Activated B cell treated with CpG ODN at 0.5 μM for 24 hours (primary cell): ENCODE data around the gene PPP1R15A. TPM values are rescaled to one million over a fixed set of nuclear protein-coding genes. Genes with fewer than 3 reads are reported as not detected.

Experiments
- ATAC-seq: fragments of 200-7000 bp; cut with Tn5 transposase; one replicate; pipeline ENCODE4 v1.10.0; 2021; ENCODE audit warnings: low read depth, mild to moderate bottlenecking, moderate library complexity
- CTCF ChIA-PET: fragments of 350-600 bp; sonication (Branson Sonifier 250); formaldehyde crosslinking; loops from one replicate; lab custom pipeline; 2021; ENCODE audit warnings: antibody characterized with exemption; lab: Charles Lee
- POLR2A ChIA-PET: fragments of 350-600 bp; sonication (Branson Sonifier 250); formaldehyde crosslinking; loops from one replicate; lab custom pipeline; 2021; ENCODE audit warnings: antibody characterized with exemption; lab: Charles Lee
- DNase-seq: peaks from one replicate; pipeline ENCODE4 v3.0.0; 2022
- H3K27ac Mint-ChIP-seq: one replicate; pipeline ENCODE4 v1.8.0; 2020; ENCODE audit warnings: mixed read lengths
- H3K27me3 Mint-ChIP-seq: one replicate; pipeline ENCODE4 v1.8.0; 2021; ENCODE audit warnings: mixed read lengths
- H3K36me3 Mint-ChIP-seq: one replicate; pipeline ENCODE4 v1.8.0; 2021; ENCODE audit warnings: low read depth, mixed read lengths
- H3K4me1 Mint-ChIP-seq: one replicate; pipeline ENCODE4 v1.8.0; 2021; ENCODE audit warnings: mixed read lengths
- H3K4me3 Mint-ChIP-seq: one replicate; pipeline ENCODE4 v1.8.0; 2020; ENCODE audit warnings: mild to moderate bottlenecking, mixed read lengths
- H3K9me3 Mint-ChIP-seq: one replicate; pipeline ENCODE4 v1.8.0; 2020; ENCODE audit warnings: mixed read lengths
- intact Hi-C: fragments of 100-400 bp; cut with micrococcal nuclease; formaldehyde crosslinking; loops from one replicate; pipeline ENCODE4 v1.15.1; 2024
- total RNA-seq: library from RNA; stranded (reverse); gene quantifications from 2 replicates; pipeline ENCODE4 v1.2.3, GENCODE V29; 2022
- TF ChIP-seq, protein P1 (sequence below): fragments of 200-600 bp; IDR thresholded peaks from one replicate; pipeline ENCODE4 v1.8.0; 2022; ENCODE audit warnings: antibody characterized with exemption, mild to moderate bottlenecking

PPP1R15A gene
- 115 and 123 TPM in 2 replicates for total RNA-seq

- Mint-ChIP-seq H3K36me3 (peaks cover 47% of the 10 kb centered on the region), H3K4me1 (peaks cover 42% of the 10 kb centered on the region), H3K4me3 (peak within 1 kb of the TSS; percentile 100), H3K27me3 (no peaks in the 10 kb centered on the region), H3K27ac (peak within 1 kb of the TSS; percentile 100), H3K9me3 (no peaks in the 10 kb centered on the region)
- intact Hi-C loops = loop anchor here (1.0 to 10.0 kb wide), 5 partner anchors 14 to 894 kb away; partner anchors contain the start of genes ALDH16A1, AP2A1, PIH1D1 and RPS11
- TF ChIP-seq, protein P1, sequence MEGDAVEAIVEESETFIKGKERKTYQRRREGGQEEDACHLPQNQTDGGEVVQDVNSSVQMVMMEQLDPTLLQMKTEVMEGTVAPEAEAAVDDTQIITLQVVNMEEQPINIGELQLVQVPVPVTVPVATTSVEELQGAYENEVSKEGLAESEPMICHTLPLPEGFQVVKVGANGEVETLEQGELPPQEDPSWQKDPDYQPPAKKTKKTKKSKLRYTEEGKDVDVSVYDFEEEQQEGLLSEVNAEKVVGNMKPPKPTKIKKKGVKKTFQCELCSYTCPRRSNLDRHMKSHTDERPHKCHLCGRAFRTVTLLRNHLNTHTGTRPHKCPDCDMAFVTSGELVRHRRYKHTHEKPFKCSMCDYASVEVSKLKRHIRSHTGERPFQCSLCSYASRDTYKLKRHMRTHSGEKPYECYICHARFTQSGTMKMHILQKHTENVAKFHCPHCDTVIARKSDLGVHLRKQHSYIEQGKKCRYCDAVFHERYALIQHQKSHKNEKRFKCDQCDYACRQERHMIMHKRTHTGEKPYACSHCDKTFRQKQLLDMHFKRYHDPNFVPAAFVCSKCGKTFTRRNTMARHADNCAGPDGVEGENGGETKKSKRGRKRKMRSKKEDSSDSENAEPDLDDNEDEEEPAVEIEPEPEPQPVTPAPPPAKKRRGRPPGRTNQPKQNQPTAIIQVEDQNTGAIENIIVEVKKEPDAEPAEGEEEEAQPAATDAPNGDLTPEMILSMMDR = no peak
- ChIA-PET CTCF (interaction anchor here (1.1 kb wide), 2 partner anchors 30 to 77 kb away, joined by 4 read pairs; no protein-coding TSS in a partner anchor), POLR2A (interaction anchor here (0.6 to 7.8 kb wide), 24 partner anchors 9 to 227 kb away, joined by 3 to 179 read pairs (median 6); partner anchors contain the start of genes BAX, BCAT2, FTL and GYS1)
- DNase-seq (peak; percentile 99), ATAC-seq (peak; percentile 35)
Measured at GRCh38 chr19:48872182-48872883, at the start of gene PPP1R15A. Gene PPP1R15A (plus strand): TSS chr19:48872421. CDS start chr19:48873234, 813 bp downstream.

DNA sequence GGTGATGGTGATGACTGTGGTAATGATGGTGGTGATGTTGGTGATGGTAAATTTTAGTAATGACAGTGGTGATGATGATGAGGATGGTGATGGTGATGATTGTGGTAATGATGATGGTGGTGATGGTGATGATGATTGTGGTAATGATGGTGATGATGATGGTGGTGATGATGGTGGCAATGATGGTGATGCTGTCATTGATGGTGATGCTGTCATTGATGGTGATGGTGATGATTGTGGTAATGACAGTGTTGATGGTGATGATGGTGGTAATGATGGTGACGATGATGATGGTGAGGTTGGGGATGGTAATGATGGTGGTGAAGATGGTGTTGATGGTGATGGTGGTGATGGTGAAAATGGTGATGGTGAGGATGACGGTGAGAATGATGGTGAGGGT, 49.7 kb upstream of the PPP1R15A start:
- intact Hi-C loops = no loop called here

DNA sequence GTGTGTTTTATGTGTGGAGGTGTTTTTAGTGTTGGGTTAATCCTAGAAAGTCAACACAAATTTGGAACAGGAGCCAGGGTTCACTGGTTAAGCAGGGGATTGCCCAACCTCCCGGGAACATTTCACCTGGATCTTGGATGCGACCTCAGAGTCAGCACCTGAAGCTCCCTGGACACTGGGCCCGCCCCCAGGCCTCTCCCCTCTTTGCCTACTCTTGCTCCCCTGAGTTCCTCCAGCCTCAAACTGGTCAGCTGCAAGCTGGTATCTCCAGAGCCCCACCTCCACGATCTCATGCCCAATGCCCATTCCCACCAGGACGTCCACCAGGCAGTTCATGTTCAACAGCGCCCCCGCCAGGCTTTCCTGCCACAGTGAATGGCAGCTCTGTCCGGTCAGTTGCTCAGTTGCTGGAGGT, 45.6 kb upstream of the PPP1R15A start:
- DNase-seq (no peak), ATAC-seq (no peak)
- intact Hi-C loops = no loop called here
- ChIA-PET CTCF (interaction anchor here (1.0 kb wide), 1 partner anchor 16 kb away, joined by 4 read pairs; no protein-coding TSS in a partner anchor), POLR2A (no interaction called here)
- Mint-ChIP-seq H3K36me3 (peaks cover 3% of the 10 kb centered on the region), H3K9me3 (no peaks in the 10 kb centered on the region), H3K4me1 (no peaks in the 10 kb centered on the region), H3K4me3 (no peak overlapping the region), H3K27me3 (no peaks in the 10 kb centered on the region), H3K27ac (no peak overlapping the region)
- TF ChIP-seq, protein P1 = no peak

More for the DNA sequence above, 49.7 kb upstream of the PPP1R15A start:
- ChIA-PET POLR2A (no interaction called here), CTCF (no interaction called here)
- DNase-seq (no peak), ATAC-seq (no peak)
- Mint-ChIP-seq H3K4me3 (no peak overlapping the region), H3K36me3 (no peaks in the 10 kb centered on the region), H3K9me3 (no peaks in the 10 kb centered on the region), H3K4me1 (no peaks in the 10 kb centered on the region), H3K27me3 (no peaks in the 10 kb centered on the region), H3K27ac (no peak overlapping the region)
- TF ChIP-seq, protein P1 = no peak

- ATAC-seq = no peak
- ChIA-PET CTCF (interaction anchor here (1.7 kb wide), 1 partner anchor 12 kb away, joined by 4 read pairs; no protein-coding TSS in a partner anchor), POLR2A (interaction anchor here (2.2 kb wide), 1 partner anchor 12 kb away, joined by 5 read pairs; no protein-coding TSS in a partner anchor)
- Mint-ChIP-seq H3K27ac (no peak overlapping the region), H3K4me3 (no peak overlapping the region), H3K27me3 (no peaks in the 10 kb centered on the region), H3K36me3 (peaks cover 3% of the 10 kb centered on the region), H3K4me1 (peaks cover 3% of the 10 kb centered on the region), H3K9me3 (no peaks in the 10 kb centered on the region)
- intact Hi-C loops = loop anchor here (10.0 kb wide), 1 partner anchor 315 kb away; the partner anchor contains the start of gene LMTK3
- DNase-seq = no peak
- TF ChIP-seq, protein P1 = no peak
Measured at GRCh38 chr19:48830088-48830487, 42.1 kb upstream of the PPP1R15A start.

GRCh38 chr19:48830965-48831364, 41.3 kb upstream of the PPP1R15A start:
- no peaks in the 10 kb centered on the region for H3K9me3 Mint-ChIP-seq
- TF ChIP-seq, protein P1 = no peak
- intact Hi-C loops = loop anchor here (10.0 kb wide), 1 partner anchor 316 kb away; the partner anchor contains the start of gene LMTK3
- DNase-seq (no peak), ATAC-seq (no peak)
- ChIA-PET CTCF (interaction anchor here (0.9 kb wide), 1 partner anchor 12 kb away, joined by 3 read pairs; no protein-coding TSS in a partner anchor), POLR2A (interaction anchor here (0.6 kb wide), 1 partner anchor 42 kb away, joined by 3 read pairs; no protein-coding TSS in a partner anchor)
- no peak overlapping the region for H3K4me3 Mint-ChIP-seq
- H3K27ac Mint-ChIP-seq = no peak overlapping the region
- no peaks in the 10 kb centered on the region for H3K27me3 Mint-ChIP-seq
- H3K36me3 Mint-ChIP-seq = peaks cover 3% of the 10 kb centered on the region
- H3K4me1 Mint-ChIP-seq = peaks cover 10% of the 10 kb centered on the region
